Lung (tissue), 12 donors: ENCODE data around the gene UNC50. TPM values are rescaled to one million over a fixed set of nuclear protein-coding genes. Genes with fewer than 3 reads are reported as not detected.
"Not testable (repeated sequence)": the region's sequence is repeated elsewhere in the genome, so short reads cannot be mapped to it uniquely, and the experiment has no call there.

Experiments used
- ATAC-seq: fragments of 200-7000 bp; cut with Tn5 transposase; one replicate; pipeline ENCODE4 v1.9.1; 2020; ENCODE audit warnings: moderate number of reproducible peaks; ENCODE audit not compliant: insufficient read depth, low FRiP score
- DNase-seq, 3 donors: peaks; one replicate each; pipeline ENCODE4 v3.0.0-alpha.2; 2013 to 2017
- H3K27ac ChIP-seq, 2 donors: one replicate each; pipeline ENCODE4 v1.5.1; 2013; ENCODE audit warnings: mild to moderate bottlenecking in 2 of 2, moderate library complexity in 2 of 2, control low read depth in 1 of 2, inconsistent platforms in 1 of 2, low read depth in 1 of 2, low read length in 1 of 2
- H3K27me3 ChIP-seq, 3 donors: one replicate each; pipeline ENCODE4 v1.5.1; 2013; ENCODE audit warnings: low read length in 2 of 3; ENCODE audit not compliant: control insufficient read depth in 3 of 3, insufficient read depth in 3 of 3
- H3K36me3 ChIP-seq, 4 donors: one replicate each; pipeline ENCODE4 v1.5.1; 2013; ENCODE audit warnings: low read length in 4 of 4, mild to moderate bottlenecking in 1 of 4, moderate library complexity in 1 of 4; ENCODE audit not compliant: control insufficient read depth in 4 of 4, insufficient read depth in 4 of 4
- H3K4me1 ChIP-seq, 5 donors: one replicate each; pipeline ENCODE4 v1.5.1; 2013; ENCODE audit warnings: low read length in 5 of 5, mild to moderate bottlenecking in 2 of 5, moderate library complexity in 1 of 5; ENCODE audit not compliant: control insufficient read depth in 5 of 5, insufficient read depth in 5 of 5
- H3K4me3 ChIP-seq: one replicate; pipeline ENCODE4 v1.5.1; 2013; ENCODE audit warnings: mild to moderate bottlenecking, control low read depth, moderate library complexity
- H3K9ac ChIP-seq, 2 donors: one replicate each; pipeline ENCODE4 v1.5.1; 2013; ENCODE audit warnings: low read length in 2 of 2, control low read depth in 1 of 2; ENCODE audit not compliant: insufficient read depth in 1 of 2
- H3K9me3 ChIP-seq, 4 donors: one replicate each; pipeline ENCODE4 v1.5.1; 2013; ENCODE audit warnings: low read length in 3 of 4, mild to moderate bottlenecking in 1 of 4, moderate library complexity in 1 of 4; ENCODE audit not compliant: control insufficient read depth in 4 of 4, insufficient read depth in 3 of 4
- WGBS, 2 donors: extraction: QIAGEN DNeasy Blood & Tissue Kit; methylation state at CpG; one replicate each; pipeline ENCODE4 v1.1.7; 2013; 5-methylcytosine and 5-hydroxymethylcytosine counted together
- polyA plus RNA-seq, 2 donors: library from polyadenylated mRNA; stranded (reverse); fragments of 200-250 nt; gene quantifications; one replicate each; pipeline ENCODE4 v1.2.1, GENCODE V29; 2013
- total RNA-seq, 2 donors: library from RNA; depleted of rRNA in 1 of 2; stranded (reverse); fragments of >200 nt in 1 of 2; gene quantifications; one replicate each; pipeline ENCODE4 v1.2.1, GENCODE V29; 2014 to 2021
- TF ChIP-seq, protein P1 (sequence below): IDR thresholded peaks from 2 replicates; pipeline ENCODE4 v1.5.1; 2012; ENCODE audit warnings: mild to moderate bottlenecking; ENCODE audit errors: control extremely low read depth, extremely low read depth
- donor health status: control.
- donor health status: control.
- donor health status: Bipolar disorder and iron deficiency.
- donor health status: healthy.
- donor health status: DM: yes; HTN: yes; CAD: no.

The UNC50 gene
- total and polyA plus RNA-seq, 4 donors = 36.4 to 54.7 (median 43.7) TPM

DNA sequence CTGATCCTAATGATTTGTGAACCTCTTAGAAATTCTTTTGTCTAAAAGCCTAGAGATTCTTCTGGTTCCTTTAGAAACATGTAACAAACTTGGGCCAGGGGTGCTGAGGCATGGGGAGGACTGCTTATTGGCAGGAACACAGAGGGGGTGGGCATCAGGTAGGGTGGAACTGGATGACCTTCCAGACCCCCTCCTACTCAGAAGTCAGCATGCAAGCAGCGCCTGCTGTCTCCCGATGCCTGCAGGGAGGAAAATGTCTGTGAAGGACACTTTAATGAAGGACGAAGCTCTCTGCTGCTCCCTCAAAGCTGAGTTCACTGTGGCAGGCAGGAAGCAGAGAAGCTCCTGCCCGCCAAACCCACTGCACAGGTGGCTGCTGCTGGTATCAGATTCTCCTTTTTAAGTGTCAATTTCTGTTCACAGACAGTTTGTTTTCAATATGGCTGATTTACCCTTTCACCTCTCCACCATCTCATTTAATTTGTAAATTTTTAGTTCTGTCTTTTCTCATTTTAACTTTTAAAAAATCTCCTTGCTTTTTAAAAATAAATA, 19.4 kb upstream of the UNC50 start:
- Histone ChIP-seq H3K27ac (no peak overlapping the region), H3K27me3 (no peaks in the 10 kb centered on the region), H3K36me3 (peaks cover 0 to 24% (median 8%) of the 10 kb centered on the region in 4 donors), H3K4me1 (no peaks in the 10 kb centered on the region), H3K9me3 (no peaks in the 10 kb centered on the region), H3K4me3 (no peak overlapping the region), H3K9ac (no peak overlapping the region)
- ATAC-seq = no peak
- no peak for DNase-seq
- 85 to 93% methylated on average over 4 of the region's 4 CpGs for WGBS, 2 donors
- TF ChIP-seq, protein P1, sequence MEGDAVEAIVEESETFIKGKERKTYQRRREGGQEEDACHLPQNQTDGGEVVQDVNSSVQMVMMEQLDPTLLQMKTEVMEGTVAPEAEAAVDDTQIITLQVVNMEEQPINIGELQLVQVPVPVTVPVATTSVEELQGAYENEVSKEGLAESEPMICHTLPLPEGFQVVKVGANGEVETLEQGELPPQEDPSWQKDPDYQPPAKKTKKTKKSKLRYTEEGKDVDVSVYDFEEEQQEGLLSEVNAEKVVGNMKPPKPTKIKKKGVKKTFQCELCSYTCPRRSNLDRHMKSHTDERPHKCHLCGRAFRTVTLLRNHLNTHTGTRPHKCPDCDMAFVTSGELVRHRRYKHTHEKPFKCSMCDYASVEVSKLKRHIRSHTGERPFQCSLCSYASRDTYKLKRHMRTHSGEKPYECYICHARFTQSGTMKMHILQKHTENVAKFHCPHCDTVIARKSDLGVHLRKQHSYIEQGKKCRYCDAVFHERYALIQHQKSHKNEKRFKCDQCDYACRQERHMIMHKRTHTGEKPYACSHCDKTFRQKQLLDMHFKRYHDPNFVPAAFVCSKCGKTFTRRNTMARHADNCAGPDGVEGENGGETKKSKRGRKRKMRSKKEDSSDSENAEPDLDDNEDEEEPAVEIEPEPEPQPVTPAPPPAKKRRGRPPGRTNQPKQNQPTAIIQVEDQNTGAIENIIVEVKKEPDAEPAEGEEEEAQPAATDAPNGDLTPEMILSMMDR = no peak

DNA sequence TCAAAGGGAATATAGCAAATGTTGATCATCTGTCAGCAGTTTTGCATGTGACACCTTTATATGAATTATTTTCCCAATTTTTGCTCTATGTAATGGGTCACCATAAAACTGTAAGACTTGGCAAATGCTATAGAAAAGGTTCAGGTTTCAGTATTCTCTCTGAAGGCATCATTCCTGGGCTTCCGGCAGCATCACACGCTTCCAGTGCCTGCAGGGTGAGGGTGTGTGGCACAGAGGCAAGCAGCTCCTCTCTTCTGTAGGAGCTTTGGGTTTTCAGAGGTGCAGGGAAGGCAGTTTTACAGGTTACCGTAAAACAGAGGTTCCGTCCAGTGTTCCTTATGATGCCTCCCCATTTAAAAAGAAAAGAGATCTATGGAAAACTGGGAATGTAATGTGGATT, 18.9 kb upstream of the UNC50 start:
- H3K36me3 ChIP-seq = peaks cover 0 to 19% (median 5%) of the 10 kb centered on the region in 4 donors
- H3K9ac ChIP-seq = no peak overlapping the region
- ATAC-seq (no peak), DNase-seq (no peak)
- H3K27ac ChIP-seq = no peak overlapping the region
- 96 to 97% methylated on average over 4 of the region's 4 CpGs for WGBS, 2 donors
- TF ChIP-seq, protein P1 = no peak
- no peak overlapping the region for H3K4me3 ChIP-seq
- H3K4me1 ChIP-seq = no peaks in the 10 kb centered on the region
- no peaks in the 10 kb centered on the region for H3K27me3 ChIP-seq
- no peaks in the 10 kb centered on the region for H3K9me3 ChIP-seq

DNA sequence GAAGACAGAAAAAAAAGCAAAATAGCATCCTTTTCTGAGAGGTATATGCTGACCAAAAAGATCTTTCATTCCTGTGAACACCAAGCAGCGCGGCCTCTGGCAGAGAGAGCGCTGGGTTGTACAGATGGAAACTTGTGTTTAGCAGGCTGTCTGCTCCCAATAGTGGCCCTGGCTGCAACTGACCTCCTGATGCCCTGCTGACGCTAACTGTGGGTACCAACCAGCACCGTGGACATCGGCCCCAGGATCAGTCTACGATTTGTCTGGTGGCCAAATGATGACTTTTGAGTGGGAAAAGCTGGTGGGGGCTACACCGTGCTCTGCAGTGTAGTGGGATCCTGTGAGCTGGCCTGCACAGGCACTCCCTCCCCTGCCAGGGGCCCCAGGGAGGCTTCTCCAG, 15.8 kb upstream of the UNC50 start:
- TF ChIP-seq, protein P1 = no peak
- no peak overlapping the region for H3K4me3 ChIP-seq
- H3K9me3 ChIP-seq = no peaks in the 10 kb centered on the region
- no peak overlapping the region for H3K27ac ChIP-seq
- 97 to 98% methylated on average over 8 of the region's 8 CpGs for WGBS, 2 donors
- ATAC-seq (no peak), DNase-seq (no peak)
- no peaks in the 10 kb centered on the region for H3K4me1 ChIP-seq
- H3K36me3 ChIP-seq = peaks cover 3 to 13% (median 7%) of the 10 kb centered on the region in 4 donors
- H3K27me3 ChIP-seq = no peaks in the 10 kb centered on the region
- no peak overlapping the region for H3K9ac ChIP-seq

DNA sequence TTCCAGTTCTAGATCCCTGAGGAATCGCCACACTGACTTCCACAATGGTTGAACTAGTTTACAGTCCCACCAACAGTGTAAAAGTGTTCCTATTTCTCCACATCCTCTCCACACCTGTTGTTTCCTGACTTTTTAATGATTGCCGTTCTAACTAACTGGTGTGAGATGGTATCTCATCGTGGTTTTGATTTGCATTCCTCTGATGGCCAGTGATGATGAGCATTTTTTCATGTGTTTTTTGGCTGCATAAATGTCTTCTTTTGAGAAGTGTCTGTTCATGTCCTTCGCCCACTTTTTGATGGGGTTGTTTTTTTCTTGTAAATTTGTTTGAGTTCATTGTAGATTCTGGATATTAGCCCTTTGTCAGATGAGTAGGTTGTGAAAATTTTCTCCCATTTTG, 13.7 kb upstream of the UNC50 start:
- WGBS, 2 donors = 78 to 82% methylated on average over 2 of the region's 4 CpGs
- DNase-seq, H3K4me1 ChIP-seq, H3K9ac ChIP-seq, H3K9me3 ChIP-seq, H3K27me3 ChIP-seq, ATAC-seq, H3K4me3 ChIP-seq, H3K27ac ChIP-seq: not testable (repeated sequence)
- peaks cover 6 to 20% (median 9%) of the 10 kb centered on the region in 4 donors for H3K36me3 ChIP-seq
